Middle frontal gyrus (tissue), 1 donor: ENCODE results near the gene PPP2R1B.

ENCODE experiments used
- DNase-seq: peaks from one replicate; pipeline ENCODE4 v3.0.0-alpha.2; 2015; ENCODE audit warnings: low spot score; ENCODE audit errors: extremely low spot score

PPP2R1B gene

GRCh38 chr11:111696556-111696955 is 69.6 kb downstream of the PPP2R1B start:
- no peak for DNase-seq

GRCh38 chr11:111694851-111695250 is 71.3 kb downstream of the PPP2R1B start:
- no peak for DNase-seq

- no peak for DNase-seq
Observed at GRCh38 chr11:111693224-111693937, 72.8 kb downstream of the PPP2R1B start.

- DNase-seq = no peak
Observed at GRCh38 chr11:111691741-111692140, 74.4 kb downstream of the PPP2R1B start.

- DNase-seq = no peak
Observed at GRCh38 chr11:111691176-111691575, 75.0 kb downstream of the PPP2R1B start.

- no peak for DNase-seq
Observed at GRCh38 chr11:111688013-111688412, 78.2 kb downstream of the PPP2R1B start.

- DNase-seq = no peak
Observed at GRCh38 chr11:111684251-111684650, 81.9 kb downstream of the PPP2R1B start.

- DNase-seq = no peak
Observed at GRCh38 chr11:111683806-111684205, 82.4 kb downstream of the PPP2R1B start.

GRCh38 chr11:111680486-111681175 is 85.6 kb downstream of the PPP2R1B start:
- no peak for DNase-seq
